A549 (cell line): Measurements from ENCODE around the gene PILRB.
"Not testable (repeated sequence)": the region's sequence is repeated elsewhere in the genome, so short reads cannot be mapped to it uniquely, and the experiment has no call there.

Experiments
- CBX8 ChIP-seq: fragments of 200-600 bp; sonication (generic); IDR thresholded peaks from 2 replicates; pipeline ENCODE4 v1.6.1; 2016
- POLR2A ChIP-seq: IDR thresholded peaks from 2 replicates; pipeline ENCODE4 v1.6.1; 2012; ENCODE audit warnings: mild to moderate bottlenecking, low read length
- ZFP36 ChIP-seq: fragments of 450-650 bp; IDR thresholded peaks from 2 replicates; pipeline ENCODE4 v1.6.1; 2014; ENCODE audit warnings: borderline replicate concordance; ENCODE audit not compliant: partially characterized antibody
- TF ChIP-seq, protein P1 (sequence below): fragments of >200 bp; sonication (Bioruptor Twin); formaldehyde crosslinking; IDR thresholded peaks from 3 replicates; pipeline ENCODE4 v1.5.1; 2016

- not testable (repeated sequence) for TF ChIP-seq CBX8, ZFP36
- TF ChIP-seq POLR2A: peak; percentile 94
- TF ChIP-seq, protein P1, sequence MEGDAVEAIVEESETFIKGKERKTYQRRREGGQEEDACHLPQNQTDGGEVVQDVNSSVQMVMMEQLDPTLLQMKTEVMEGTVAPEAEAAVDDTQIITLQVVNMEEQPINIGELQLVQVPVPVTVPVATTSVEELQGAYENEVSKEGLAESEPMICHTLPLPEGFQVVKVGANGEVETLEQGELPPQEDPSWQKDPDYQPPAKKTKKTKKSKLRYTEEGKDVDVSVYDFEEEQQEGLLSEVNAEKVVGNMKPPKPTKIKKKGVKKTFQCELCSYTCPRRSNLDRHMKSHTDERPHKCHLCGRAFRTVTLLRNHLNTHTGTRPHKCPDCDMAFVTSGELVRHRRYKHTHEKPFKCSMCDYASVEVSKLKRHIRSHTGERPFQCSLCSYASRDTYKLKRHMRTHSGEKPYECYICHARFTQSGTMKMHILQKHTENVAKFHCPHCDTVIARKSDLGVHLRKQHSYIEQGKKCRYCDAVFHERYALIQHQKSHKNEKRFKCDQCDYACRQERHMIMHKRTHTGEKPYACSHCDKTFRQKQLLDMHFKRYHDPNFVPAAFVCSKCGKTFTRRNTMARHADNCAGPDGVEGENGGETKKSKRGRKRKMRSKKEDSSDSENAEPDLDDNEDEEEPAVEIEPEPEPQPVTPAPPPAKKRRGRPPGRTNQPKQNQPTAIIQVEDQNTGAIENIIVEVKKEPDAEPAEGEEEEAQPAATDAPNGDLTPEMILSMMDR: not testable (repeated sequence)
Measured at GRCh38 chr7:100335566-100336466, 22.1 kb upstream of the PILRB start.
